ENCODE measurements around the gene CHRM2. TPM values are rescaled to one million over a fixed set of nuclear protein-coding genes. Genes with fewer than 3 reads are reported as not detected.

CHRM2 gene
- total RNA-seq, 1 donor from 2014 or later: not detected

DNA sequence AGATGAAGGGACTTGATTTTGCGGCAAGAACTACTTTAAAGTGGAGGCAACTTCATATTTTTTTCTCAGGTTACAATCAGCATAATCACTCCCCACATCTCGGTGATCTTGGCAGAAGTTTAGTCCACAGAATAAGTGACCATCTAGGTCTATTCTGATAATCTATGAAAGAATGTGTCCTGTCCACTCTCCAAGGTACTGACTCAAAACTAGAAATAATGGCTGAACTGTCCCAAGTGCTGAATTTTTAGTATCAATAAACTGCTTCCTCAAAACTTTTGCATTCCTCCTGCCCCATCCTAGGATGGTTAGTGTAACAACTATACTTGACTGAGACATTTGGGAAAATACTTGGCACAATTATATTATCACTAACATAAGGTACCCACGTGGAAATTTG is 10.9 kb upstream of the CHRM2 start:
- TF ChIP-seq, protein P1, sequence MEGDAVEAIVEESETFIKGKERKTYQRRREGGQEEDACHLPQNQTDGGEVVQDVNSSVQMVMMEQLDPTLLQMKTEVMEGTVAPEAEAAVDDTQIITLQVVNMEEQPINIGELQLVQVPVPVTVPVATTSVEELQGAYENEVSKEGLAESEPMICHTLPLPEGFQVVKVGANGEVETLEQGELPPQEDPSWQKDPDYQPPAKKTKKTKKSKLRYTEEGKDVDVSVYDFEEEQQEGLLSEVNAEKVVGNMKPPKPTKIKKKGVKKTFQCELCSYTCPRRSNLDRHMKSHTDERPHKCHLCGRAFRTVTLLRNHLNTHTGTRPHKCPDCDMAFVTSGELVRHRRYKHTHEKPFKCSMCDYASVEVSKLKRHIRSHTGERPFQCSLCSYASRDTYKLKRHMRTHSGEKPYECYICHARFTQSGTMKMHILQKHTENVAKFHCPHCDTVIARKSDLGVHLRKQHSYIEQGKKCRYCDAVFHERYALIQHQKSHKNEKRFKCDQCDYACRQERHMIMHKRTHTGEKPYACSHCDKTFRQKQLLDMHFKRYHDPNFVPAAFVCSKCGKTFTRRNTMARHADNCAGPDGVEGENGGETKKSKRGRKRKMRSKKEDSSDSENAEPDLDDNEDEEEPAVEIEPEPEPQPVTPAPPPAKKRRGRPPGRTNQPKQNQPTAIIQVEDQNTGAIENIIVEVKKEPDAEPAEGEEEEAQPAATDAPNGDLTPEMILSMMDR (IDR thresholded peaks at IDR 0.05; ENCODE audit: unreplicated experiment): no peak
- H3K9me3 Mint-ChIP-seq (ENCODE audit: unreplicated experiment): no peaks in the 10 kb centered on the region
- no peaks in the 10 kb centered on the region for H3K36me3 Mint-ChIP-seq (ENCODE audit: low read depth, unreplicated experiment)

DNA sequence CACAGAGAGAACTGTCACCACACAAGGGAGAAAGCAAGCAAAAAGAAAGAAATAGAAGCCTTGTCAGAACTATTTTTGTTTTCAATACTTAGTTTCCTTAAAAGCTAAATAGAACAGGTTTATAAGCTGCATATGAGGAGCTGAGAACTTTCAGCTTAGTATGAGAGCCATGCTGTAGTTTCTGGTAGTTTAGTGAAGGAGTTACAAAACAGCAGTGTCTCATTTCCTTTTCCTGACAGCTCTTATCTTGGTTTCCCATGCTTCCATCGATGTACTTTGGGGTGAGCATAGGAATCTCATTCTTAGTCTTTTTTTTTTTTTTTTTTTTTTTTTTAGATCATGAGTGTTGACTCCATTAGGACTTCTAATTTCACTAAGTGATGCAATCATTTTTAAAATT is 8.6 kb upstream of the CHRM2 start:
- no peaks in the 10 kb centered on the region for H3K36me3 Mint-ChIP-seq (ENCODE audit: low read depth, unreplicated experiment)
- TF ChIP-seq, protein P1 (IDR thresholded peaks at IDR 0.05; ENCODE audit: unreplicated experiment): no peak
- no peak overlapping the region for H3K4me3 Mint-ChIP-seq (ENCODE audit: unreplicated experiment)
- DNase-seq (ENCODE audit: low spot score): no peak
- peaks cover 22% of the 10 kb centered on the region for H3K4me1 Mint-ChIP-seq (ENCODE audit: unreplicated experiment)
- H3K9me3 Mint-ChIP-seq (ENCODE audit: unreplicated experiment): no peaks in the 10 kb centered on the region
- H3K27me3 Mint-ChIP-seq (ENCODE audit: unreplicated experiment): peaks cover 2% of the 10 kb centered on the region
- H3K27ac Mint-ChIP-seq (ENCODE audit: unreplicated experiment): peak overlapping the region; percentile 59

More for the DNA sequence above, 10.9 kb upstream of the CHRM2 start:
- H3K27me3 Mint-ChIP-seq (ENCODE audit: unreplicated experiment): peaks cover 2% of the 10 kb centered on the region
- H3K4me1 Mint-ChIP-seq (ENCODE audit: unreplicated experiment): peaks cover 22% of the 10 kb centered on the region
- DNase-seq (ENCODE audit: low spot score): no peak
- no peak overlapping the region for H3K27ac Mint-ChIP-seq (ENCODE audit: unreplicated experiment)
- H3K4me3 Mint-ChIP-seq (ENCODE audit: unreplicated experiment): no peak overlapping the region

DNA sequence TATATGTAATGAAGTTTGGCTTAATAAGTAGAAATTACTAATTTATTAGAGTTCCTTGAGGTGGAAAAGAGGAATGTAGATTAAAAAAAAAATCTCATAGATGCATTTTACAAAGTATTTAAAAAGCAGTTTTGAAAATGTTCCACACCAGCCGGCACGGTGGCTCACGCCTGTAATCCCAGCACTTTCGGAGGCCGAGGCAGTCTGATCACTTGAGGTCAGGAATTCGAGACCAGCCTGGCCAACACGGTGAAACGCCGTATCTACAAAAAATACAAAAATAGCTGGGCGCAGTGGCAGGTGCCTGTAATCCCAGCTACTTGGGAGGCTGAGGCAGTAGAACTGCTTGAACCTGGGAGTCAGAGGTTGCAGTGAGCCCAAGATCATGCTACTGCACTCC is 3.2 kb upstream of the CHRM2 start:
- Mint-ChIP-seq H3K27me3 (ENCODE audit: unreplicated experiment) (peaks cover 8% of the 10 kb centered on the region), H3K4me1 (ENCODE audit: unreplicated experiment) (peaks cover 14% of the 10 kb centered on the region)
- TF ChIP-seq, protein P1 (IDR thresholded peaks at IDR 0.05; ENCODE audit: unreplicated experiment): no peak

DNA sequence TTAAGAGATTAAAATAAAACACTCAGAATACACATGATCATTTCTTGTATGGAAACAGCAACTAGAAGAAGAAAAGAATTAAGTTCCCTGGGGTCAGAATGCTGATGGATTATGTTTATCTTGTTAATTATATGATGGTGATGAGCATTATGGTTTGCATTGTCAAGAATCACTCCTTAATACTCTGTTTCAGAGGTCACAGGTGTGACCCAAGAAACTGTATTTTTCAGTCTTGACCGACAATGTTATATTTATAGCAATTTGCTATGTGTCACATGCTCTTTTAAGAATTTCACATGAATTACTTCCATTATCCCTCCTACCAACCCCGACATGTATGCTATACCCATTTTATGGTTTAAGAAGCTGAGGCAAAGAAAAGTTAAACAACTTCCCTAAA is 2.7 kb upstream of the CHRM2 start:
- Mint-ChIP-seq H3K36me3 (ENCODE audit: low read depth, unreplicated experiment) (no peaks in the 10 kb centered on the region), H3K27me3 (ENCODE audit: unreplicated experiment) (peaks cover 11% of the 10 kb centered on the region), H3K27ac (ENCODE audit: unreplicated experiment) (no peak overlapping the region), H3K9me3 (ENCODE audit: unreplicated experiment) (no peaks in the 10 kb centered on the region), H3K4me1 (ENCODE audit: unreplicated experiment) (peaks cover 15% of the 10 kb centered on the region), H3K4me3 (ENCODE audit: unreplicated experiment) (no peak overlapping the region)
- TF ChIP-seq, protein P1 (IDR thresholded peaks at IDR 0.05; ENCODE audit: unreplicated experiment): no peak
- DNase-seq (ENCODE audit: low spot score): no peak

More for the DNA sequence above, 3.2 kb upstream of the CHRM2 start:
- no peak overlapping the region for H3K4me3 Mint-ChIP-seq (ENCODE audit: unreplicated experiment)
- no peaks in the 10 kb centered on the region for H3K9me3 Mint-ChIP-seq (ENCODE audit: unreplicated experiment)
- no peaks in the 10 kb centered on the region for H3K36me3 Mint-ChIP-seq (ENCODE audit: low read depth, unreplicated experiment)
- no peak for DNase-seq (ENCODE audit: low spot score)
- no peak overlapping the region for H3K27ac Mint-ChIP-seq (ENCODE audit: unreplicated experiment)

DNA sequence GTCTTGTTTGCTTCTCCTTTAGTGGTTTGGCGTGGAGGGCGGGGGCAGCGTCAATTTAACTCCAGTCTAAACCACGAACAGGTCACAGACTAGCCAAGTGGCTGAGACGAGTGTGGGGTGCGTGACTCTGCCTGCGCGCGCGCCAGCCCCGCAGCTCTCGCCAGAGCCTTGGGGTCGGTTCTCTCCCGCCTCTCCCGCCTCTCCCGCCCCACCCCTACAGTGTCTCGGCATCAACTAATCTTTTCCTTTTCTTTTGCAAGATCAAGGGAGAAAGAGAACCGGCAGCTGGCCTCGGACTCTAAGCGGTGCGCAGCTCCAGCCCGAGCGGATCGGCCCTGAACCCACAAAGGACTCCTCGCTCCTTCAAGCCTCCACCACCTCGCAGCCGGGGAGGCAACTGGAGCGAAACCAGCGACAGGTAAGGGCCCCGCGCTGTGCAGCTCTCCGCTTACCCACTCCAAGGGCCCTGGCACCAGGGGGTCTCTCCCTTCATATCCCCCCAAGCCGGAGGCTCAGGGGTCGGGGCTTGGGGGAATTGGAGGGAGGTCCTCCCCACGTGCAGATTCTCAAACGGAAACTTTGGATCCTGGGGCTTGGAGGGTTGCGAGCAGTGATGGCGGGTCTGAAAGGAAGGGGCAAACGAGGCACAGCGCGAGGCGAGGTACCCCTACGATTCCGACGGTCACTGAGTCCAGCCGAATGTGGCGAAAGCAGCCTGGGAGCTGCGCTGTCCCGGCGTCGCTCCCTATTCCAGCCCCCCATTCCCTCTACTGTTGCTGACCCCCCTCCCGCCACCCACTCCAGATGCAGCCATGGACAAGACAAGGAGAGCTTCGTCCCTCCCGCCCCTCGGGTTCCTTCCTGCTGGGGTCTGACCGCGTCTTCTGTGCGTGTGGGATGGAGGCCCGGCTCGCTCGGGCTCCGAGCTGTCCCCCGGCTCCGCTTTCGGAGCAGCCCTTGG is 829 bp downstream of the CHRM2 start:
- peak; percentile 22 for DNase-seq (ENCODE audit: low spot score)
- Mint-ChIP-seq H3K9me3 (ENCODE audit: unreplicated experiment) (no peaks in the 10 kb centered on the region), H3K27me3 (ENCODE audit: unreplicated experiment) (peaks cover 11% of the 10 kb centered on the region), H3K4me3 (ENCODE audit: unreplicated experiment) (peak overlapping the region; percentile 93), H3K4me1 (ENCODE audit: unreplicated experiment) (peaks cover 10% of the 10 kb centered on the region), H3K27ac (ENCODE audit: unreplicated experiment) (no peak overlapping the region), H3K36me3 (ENCODE audit: low read depth, unreplicated experiment) (no peaks in the 10 kb centered on the region)
- TF ChIP-seq, protein P1 (IDR thresholded peaks at IDR 0.05; ENCODE audit: unreplicated experiment): no peak

All from endothelial cell (in vitro differentiated cells).